Superior temporal gyrus (tissue), 1 donor: ENCODE data around the gene GUF1.
A peak's percentile ranks its signal among the peaks of the same experiment; 100 is the strongest.

ENCODE experiments used
- DNase-seq: peaks from one replicate; pipeline ENCODE4 v3.0.0-alpha.2; 2016; ENCODE audit errors: extremely low spot score

The GUF1 gene

GRCh38 chr4:44678094-44679041, at the start of gene GUF1:
GUF1 (plus strand) TSS chr4:44678420; CDS start chr4:44678623, 203 bp downstream.
- DNase-seq: peak; percentile 96

GRCh38 chr4:44629280-44629866, 48.8 kb upstream of the GUF1 start:
- DNase-seq: peak; percentile 88

- DNase-seq: peak; percentile 36
Observed at GRCh38 chr4:44632089-44632488, 46.1 kb upstream of the GUF1 start.

- DNase-seq: no peak
Observed at GRCh38 chr4:44632733-44633132, 45.5 kb upstream of the GUF1 start.

GRCh38 chr4:44638091-44638490, 40.1 kb upstream of the GUF1 start:
- no peak for DNase-seq

- DNase-seq: no peak
Observed at GRCh38 chr4:44646151-44646550, 32.1 kb upstream of the GUF1 start.

GRCh38 chr4:44651425-44651824, 26.8 kb upstream of the GUF1 start, which contains the start of gene YIPF7:
YIPF7 (minus strand) TSS chr4:44651625; CDS start chr4:44650100, 1,525 bp downstream.
- peak; percentile 48 for DNase-seq

GRCh38 chr4:44652002-44652401, 26.2 kb upstream of the GUF1 start:
- DNase-seq: no peak

- no peak for DNase-seq
Observed at GRCh38 chr4:44660396-44660795, 17.8 kb upstream of the GUF1 start.

- DNase-seq: no peak
Observed at GRCh38 chr4:44661940-44662622, 16.1 kb upstream of the GUF1 start.

- DNase-seq: no peak
Observed at GRCh38 chr4:44662623-44663005, 15.6 kb upstream of the GUF1 start.

GRCh38 chr4:44663539-44664263, 14.5 kb upstream of the GUF1 start:
- no peak for DNase-seq

GRCh38 chr4:44668526-44668925, 9.7 kb upstream of the GUF1 start:
- DNase-seq: no peak

- no peak for DNase-seq
Observed at GRCh38 chr4:44670506-44671199, 7.6 kb upstream of the GUF1 start.

GRCh38 chr4:44671636-44672035, 6.6 kb upstream of the GUF1 start:
- DNase-seq: no peak

- DNase-seq: no peak
Observed at GRCh38 chr4:44674471-44674870, 3.7 kb upstream of the GUF1 start.

GRCh38 chr4:44675366-44675765, 2.9 kb upstream of the GUF1 start:
- no peak for DNase-seq

- no peak for DNase-seq
Observed at GRCh38 chr4:44679060-44679459, 840 bp downstream of the GUF1 start.

- DNase-seq: no peak
Observed at GRCh38 chr4:44684648-44685047, 6.4 kb downstream of the GUF1 start.

- DNase-seq: no peak
Observed at GRCh38 chr4:44700427-44700826, 22.2 kb downstream of the GUF1 start.

GRCh38 chr4:44701037-44701436, 22.8 kb downstream of the GUF1 start:
- DNase-seq: no peak
